GM19455 (cell line): ENCODE data around the gene FOXK1.

Source experiments
- ATAC-seq: cut with Tn5 transposase; IDR thresholded peaks from one replicate; pipeline ENCODE4 v1.9.1; 2021; ENCODE audit not compliant: unreplicated experiment

FOXK1 gene

DNA sequence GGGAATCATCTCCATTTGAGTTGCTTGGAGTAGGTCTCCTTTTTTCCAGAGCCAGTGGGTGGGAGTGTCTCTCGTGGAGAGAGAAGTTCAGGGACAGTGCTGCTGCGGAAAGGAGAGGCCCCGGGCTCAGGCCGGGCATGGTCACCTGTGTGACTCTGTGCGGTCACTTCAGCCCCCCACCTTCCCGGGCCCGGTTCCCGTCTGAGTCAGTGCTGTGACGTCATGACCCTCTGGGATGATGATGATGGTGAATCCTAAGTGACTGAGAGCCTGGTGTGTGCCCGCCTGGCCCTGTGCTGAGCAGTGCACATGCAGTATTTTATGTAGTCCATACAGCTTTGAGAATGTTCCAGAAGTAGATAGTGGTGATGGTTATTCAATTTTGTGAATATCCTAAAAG lies 60.8 kb downstream of the FOXK1 start:
- no peak for ATAC-seq

DNA sequence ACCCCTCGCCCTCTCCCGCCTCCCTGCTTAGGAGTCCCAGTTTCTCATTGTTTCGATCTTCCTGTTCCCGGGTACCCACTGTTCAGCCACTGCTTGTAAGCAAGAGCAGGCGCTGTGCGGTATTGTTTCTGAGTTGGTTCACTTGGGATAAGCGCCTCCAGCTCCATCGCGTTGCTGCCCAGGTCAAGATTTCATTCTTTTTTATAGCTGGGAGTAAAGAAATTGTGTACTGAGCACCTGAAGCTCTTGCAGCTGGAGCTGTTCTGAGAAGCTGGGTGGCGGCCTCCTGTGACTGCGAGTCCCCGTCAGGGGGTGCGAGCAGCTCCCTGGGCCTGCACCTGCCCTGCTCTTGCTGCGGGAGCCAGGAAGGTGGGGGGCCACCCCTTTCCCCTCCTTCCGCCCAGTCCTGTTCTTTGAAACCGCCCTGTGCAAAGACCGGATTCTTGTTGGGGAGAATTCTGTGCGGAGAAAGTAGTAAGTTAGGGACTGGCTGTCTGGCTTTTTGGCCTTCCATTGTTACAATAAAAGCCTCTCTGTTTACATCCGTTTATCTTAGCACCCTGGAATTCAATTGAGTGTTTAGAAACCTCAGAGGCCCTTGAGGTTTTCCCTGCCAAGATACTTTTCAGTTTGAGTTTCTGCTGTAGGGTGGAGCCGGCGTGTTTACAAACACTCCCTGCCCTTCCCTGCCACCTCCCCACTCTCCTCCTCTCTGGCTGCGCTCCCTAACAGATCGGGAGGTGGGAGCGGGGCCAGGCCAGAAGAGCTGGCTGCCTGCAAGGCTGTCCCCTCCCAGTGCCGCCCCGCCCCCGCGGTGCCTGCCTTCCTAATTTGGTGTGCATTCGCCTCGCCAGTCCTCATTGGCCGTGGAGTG lies 62.5 kb downstream of the FOXK1 start:
- peak; percentile 71 for ATAC-seq

DNA sequence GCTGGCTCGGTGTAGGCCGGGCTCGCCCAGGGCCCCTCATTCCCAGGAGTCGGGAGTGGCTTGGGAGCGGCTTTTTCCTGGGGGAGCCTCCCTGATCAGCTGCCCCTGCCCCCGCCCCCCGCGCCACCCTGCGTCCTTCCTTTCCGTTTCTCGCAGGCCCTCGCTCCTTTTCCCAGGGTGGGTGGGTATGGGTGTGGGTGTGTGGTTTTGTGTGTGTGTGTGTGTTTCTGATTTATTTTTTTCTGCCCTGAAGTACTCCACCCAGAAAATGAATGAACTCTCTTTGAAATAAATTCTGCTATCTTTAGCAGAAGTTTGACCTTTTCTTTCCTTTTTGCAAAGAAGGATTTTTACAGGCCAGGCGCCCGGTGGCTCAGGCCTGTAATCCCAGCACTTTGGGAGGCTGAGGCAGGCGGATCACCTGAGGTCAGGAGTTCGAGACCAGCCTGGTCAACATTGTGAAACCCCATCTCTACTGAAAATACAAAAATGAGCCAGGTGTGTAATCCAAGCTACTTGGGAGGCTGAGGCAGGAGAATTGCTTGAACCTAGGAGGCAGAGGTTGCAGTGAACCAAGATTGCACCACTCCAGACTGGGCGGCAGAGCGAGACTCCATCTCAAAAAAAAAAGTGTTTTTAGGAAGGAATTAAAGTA lies 63.3 kb downstream of the FOXK1 start:
- peak; percentile 20 for ATAC-seq

DNA sequence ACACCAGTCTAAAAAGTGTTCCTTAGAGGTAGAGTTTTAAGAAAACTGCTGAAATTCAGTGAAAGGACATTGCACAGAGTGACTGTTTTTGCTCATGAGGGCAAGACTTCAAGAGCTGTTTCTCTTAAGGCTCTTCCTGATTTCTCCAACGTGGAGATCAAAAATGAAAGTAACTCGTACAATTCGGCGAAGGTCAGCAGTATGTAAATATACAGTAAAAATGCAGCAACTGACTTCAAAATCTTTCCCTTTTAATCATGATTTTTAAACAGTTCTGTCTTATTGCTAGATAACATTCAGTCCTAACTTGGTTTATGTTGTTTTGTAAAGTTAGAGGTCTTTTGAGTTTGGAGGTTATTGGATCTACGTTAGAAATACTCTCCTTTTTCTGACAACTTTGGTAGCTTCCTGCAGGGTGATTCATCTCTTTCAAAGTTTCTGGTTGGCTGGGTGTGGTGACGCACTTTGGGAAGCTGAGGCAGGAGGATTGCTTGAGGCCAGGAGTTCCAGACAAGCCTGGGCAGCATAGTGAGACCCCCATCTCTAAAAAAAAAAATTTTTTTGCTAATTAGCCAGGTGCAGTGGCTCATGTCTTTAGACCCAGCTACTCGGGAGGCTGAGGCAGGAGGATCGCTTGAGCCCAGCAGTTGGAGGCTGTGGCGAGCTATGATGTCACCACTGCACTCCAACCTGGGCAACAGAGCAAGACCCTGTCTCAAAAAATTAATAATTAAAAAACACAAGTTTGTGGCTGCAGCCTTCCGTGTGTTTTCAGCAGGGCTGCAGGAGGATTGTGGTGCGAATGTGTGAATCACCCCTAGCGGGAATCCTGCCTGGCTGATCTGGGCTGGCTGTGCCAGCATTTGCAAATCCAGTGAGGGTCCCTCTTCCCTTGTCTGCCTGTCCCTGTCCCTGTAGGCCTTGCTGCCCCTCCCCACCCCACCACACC lies 64.2 kb downstream of the FOXK1 start:
- ATAC-seq: peak; percentile 31

DNA sequence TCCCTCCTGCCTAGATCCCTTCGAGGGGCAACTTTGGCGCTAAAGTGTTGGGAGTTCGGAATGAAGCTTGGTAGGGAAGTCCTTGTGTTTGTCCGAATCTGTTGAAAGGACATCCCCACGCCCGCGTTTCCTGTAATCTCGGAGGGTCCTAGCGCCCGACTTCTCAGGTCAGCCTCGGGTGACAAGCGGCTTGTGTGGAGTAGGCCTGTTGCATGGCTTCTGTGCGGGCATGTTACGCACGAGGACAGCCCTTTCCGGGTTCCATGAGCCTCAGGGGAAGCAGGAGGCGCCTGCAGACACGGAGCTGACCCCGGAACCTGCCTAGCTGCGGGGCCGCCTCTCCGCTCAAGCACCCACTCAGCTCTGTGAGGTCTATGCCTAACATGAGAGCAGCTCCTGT lies 64.9 kb downstream of the FOXK1 start:
- no peak for ATAC-seq

DNA sequence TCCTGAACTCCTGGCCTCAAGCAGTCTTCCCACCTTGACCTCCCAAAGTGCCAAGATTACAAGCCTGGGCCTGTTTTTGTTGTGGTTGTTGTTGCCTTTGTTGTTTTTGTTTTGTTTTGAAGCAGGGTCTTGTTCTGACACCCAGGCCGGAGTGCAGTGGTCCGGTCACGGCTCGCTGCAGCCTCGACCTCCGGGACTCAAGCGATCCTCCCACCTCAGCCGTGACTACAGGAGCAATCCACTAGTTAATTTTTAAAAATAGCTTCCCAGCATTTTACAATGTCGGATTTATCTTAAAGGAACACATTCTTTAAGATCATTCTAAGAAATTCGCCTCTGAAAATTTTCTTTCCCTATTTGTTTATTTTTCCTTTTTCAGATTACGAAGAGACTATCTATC lies 65.7 kb downstream of the FOXK1 start:
- ATAC-seq: no peak

DNA sequence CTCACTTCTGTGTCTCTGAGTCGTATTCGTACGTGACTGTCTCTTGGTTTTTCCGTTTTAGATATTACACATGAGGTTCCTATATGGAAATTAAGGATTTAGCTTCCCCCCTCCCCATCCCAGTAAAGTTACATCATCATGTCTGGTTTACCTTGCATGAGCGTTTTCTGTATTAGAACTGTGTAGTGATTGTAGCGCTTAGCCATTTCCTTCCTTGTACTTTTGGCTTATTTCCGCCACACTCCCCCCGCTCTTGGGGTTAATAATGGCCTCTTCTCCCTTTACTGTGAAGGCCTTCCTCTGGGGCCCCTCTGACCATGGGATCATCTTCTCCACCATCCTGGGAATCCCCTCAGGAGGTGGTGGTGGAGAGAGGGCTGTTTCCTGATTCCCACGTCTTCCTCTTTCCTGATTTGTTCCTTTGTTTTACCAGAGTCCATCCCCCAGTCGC lies 66.2 kb downstream of the FOXK1 start:
- ATAC-seq: no peak

DNA sequence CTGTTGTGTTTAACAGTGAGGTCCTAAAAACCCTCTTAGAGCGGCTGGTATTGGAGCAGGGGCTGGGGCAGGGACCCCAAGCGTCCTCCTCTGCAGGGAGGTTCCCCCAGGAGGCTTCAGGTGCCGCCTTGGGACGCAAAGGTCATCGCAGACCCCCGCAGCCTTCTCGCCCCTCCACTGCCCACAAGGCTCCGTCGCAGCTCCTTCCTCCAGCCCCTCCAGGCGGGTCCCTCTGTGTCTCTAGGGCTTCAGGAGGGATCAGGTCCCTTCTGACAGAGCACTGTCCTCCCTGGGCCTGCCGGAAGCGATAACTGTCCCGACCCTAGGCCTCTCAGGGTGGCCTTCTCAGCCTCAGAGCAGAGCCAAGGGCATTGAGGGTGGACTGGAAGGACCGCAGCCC lies 67.3 kb downstream of the FOXK1 start:
- no peak for ATAC-seq

DNA sequence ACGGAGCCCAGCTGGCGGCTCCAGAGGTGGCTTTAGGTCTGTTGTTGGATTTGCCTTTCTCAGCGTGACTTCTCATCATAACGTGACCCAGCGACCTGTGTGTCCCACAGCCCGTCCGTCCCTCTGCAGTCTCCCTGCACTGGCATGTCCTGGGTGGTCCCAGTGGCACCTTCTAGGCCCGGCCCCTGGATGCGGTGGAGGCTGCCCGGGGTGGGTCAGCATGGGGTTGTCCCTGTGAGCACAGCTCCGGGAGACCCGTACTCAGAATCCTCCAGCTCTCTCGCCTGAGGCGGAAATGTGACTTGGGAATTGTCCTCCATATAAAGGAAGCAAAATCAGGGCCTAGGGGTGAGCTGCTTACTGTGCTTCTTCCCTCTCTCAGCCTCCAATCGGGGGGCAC lies 67.7 kb downstream of the FOXK1 start:
- ATAC-seq: no peak

DNA sequence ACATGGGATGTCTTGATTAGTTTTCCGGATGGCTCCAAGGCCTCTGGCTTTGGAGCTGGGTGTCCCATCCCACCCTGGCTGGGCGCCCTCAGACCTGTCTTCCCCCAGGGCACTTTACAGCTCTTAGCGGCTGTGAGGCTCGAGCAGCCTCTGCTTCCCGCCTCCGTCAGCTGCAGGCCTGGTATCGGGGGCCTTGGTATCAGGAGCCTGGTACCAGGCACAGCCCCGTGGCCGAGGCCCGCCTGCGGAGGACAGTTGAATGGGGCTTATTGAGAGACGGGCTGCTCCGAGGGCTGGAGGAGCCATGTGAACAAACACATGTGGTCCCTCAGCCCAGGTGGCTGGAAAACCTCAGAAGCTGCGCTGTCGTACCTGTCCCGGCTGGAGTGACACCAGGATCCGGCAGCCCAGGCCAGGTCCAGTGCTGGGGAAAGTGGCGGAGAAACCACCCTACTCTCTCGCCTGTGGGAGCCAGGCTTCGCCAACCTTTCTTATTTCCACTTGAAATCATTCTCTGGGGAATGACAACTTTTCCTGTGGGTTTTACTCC lies 69.4 kb downstream of the FOXK1 start:
- ATAC-seq: no peak

DNA sequence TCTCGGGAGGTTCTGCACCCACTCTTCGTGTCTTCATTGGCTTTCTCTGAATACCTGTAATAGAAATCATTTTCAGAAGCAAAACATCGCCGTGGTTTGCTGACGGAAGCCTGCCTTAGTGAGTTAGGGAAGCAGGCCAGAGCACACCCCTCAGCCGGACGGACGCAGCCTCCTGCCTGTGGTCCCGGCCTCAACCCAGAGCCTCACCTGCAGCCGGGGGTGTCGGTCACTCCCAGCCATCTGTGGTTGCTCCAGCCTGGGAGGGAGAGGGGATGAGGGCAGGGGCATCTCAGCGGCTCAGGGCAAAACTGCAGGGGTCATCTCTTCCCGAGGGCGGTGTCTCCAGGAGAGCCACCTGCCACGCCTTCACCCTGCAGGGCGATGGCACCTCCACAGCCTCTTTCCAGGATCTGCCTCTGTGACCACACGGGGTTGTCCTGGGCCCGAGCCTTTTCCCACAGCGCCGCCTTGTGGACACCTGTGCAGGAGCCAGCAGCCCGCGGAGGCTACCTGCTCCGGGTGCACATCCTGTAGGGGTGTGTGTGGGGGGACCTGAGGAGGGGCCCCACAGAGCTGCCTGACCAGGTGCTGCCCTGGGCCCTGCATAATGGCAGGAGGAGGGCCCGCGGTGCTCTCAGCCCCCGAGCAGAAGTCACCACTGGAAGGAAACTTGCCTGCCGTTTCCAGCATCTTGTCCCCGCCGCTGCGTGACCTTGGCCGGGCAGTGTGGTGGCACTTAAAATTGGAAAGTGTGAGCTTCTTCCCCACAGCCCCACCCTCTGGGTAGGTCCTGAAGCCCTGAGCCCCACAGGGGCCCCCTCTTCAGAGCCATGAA lies 71.7 kb downstream of the FOXK1 start:
- ATAC-seq: peak; percentile 85

DNA sequence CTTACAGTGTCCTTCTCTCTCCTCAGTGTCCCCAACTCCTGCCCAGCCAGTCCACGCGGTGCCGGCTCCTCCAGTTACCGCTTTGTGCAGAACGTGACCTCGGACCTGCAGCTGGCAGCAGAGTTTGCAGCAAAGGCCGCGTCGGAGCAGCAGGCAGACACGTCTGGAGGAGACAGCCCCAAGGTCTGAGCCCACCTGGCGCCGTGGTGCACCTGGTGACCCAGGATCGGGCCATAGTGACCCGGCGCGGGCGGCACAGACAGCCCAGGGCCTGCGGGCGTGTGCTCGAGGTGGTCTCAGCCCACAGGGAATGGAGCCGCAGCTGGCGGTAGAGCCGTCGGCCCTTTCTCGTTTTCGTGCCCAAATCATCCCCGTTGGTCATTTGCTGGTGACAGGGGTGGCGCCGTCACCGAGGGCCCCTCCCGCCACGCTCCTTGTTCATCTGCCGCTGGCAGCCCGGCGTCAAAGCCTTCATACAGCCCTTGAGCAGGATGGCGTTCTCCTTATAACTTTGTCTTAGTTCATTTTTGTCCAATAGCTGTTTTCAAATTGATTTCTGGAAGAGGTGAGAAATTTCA lies 72.4 kb downstream of the FOXK1 start:
- ATAC-seq: no peak

DNA sequence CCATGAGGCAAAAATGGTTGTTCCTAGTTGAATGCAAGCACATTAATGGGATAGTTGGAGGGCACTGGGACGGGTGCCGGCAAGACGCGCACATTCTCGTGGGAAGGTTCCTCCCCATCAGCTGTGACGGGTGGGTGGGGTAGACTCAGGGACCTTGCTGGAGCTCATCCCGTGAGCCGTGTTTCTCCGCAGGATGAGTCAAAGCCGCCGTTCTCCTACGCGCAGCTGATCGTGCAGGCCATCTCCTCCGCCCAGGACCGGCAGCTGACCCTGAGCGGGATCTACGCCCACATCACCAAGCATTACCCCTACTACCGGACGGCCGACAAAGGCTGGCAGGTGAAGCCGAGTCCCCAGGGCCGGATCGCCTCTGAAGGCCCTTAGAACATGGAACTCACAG lies 73.0 kb downstream of the FOXK1 start:
- no peak for ATAC-seq

DNA sequence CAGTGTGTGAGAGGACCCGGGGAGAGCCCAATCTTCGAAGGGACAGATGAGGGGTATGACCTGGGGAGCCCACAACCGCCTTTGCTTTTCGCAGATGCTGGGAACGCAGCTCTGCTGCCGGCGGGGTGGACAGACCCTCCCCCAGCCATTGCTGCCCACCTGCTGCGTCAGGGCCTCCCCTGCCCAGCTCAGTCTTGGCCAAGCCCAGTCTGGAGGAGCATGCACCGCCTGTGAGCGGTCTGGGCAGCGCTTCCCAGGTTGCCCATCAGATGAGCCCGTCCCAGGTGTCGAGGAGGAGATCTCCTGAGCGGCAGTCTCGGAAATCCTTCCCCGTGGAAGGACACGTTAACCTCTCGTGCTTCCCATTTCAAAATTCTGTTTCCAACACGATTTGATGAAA lies 76.0 kb downstream of the FOXK1 start:
- no peak for ATAC-seq

DNA sequence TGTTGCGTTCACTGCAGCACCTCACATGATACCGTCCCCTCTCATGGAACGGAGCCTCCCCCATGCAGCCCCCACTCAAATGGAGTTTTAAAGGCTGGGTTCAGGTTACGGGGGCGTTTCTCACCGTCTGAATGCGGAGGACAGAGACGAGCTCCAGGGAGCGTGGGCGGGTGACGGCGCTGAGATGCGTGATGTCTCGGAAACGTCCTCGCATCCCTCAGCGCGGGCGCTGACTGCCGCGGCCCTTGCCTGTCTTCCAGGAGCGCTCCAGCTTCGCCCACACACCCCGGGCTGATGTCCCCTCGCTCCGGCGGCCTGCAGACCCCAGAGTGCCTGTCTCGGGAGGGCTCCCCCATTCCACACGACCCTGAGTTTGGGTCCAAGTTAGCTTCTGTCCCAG lies 76.7 kb downstream of the FOXK1 start:
- ATAC-seq: no peak

DNA sequence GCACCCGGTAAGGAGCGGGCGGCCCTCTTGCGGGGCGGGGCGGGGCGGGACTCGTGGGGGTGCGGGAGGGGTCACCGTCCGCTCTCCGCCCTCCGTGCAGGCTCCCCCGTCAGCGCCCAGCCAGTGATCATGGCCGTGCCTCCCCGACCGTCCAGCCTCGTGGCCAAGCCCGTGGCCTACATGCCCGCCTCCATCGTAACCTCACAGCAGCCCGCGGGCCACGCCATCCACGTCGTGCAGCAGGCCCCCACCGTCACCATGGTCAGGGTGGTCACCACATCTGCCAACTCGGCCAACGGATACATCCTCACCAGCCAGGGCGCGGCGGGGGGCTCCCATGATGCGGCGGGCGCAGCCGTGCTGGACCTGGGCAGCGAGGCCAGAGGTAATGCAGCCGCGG lies 77.1 kb downstream of the FOXK1 start:
- no peak for ATAC-seq

DNA sequence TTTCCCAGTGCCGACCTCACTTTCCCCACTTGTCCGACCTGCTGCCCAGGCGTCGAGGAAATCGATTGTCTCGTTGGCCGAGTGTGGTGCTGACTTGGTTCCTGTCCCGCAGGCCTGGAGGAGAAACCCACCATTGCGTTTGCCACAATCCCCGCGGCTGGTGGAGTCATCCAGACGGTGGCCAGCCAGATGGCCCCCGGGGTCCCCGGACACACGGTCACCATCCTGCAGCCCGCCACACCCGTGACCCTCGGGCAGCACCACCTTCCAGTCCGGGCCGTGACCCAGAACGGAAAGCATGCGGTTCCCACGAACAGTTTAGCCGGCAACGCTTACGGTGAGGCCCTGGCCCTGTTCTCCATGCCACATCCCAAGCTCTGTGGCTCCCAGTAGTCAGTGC lies 78.9 kb downstream of the FOXK1 start:
- no peak for ATAC-seq

DNA sequence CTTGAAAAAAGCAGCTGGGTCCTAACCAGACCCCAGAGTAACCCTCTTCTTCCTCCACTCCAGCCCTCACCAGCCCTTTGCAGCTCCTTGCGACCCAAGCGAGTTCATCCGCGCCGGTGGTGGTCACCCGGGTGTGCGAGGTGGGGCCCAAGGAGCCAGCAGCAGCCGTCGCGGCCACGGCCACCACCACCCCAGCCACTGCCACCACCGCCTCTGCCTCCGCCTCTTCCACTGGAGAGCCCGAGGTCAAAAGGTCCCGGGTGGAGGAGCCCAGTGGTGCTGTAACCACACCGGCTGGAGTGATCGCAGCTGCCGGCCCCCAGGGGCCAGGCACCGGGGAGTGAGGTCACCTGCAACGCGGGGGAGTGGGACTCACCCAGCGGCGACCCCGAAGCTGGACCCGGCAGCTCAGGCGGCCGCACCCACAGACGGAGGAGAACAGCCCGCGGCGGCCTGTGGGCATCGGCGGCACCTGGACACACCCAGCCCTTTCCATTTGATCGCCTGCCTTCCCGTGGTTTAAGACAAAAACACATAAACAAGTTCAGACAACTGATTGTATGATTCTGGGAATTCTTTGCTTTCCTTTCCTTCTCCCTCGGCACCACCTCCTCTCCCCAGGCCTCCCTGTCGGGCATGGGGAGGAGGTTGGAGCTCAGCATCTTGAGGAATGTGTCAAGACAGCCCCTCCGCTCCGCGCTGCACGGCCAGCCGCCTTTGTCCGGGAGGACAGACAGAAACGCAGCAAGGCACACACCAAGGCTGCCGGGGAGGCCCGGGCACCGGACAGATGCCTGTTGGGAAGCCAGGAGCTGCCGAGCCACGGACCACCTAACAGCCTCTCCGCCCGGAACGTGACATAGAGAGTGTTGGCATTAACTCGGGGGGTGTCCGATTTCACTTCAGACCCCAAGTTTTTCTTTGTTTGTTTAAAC lies 80.3 kb downstream of the FOXK1 start:
- no peak for ATAC-seq
